Activated CD8-positive, alpha-beta memory T cell treated with anti-CD3 and anti-CD28 coated beads, Interleukin-2, amount 50 U/mL, for 1 hour (primary cell): Measurements from ENCODE around the gene MCC.

Experiments used
- DNase-seq: peaks from one replicate; pipeline ENCODE4 v3.0.0-alpha.2; 2020; ENCODE audit errors: extremely low read depth

The MCC gene

GRCh38 chr5:113179156-113179555 is 309.1 kb downstream of the MCC start:
- no peak for DNase-seq

DNA sequence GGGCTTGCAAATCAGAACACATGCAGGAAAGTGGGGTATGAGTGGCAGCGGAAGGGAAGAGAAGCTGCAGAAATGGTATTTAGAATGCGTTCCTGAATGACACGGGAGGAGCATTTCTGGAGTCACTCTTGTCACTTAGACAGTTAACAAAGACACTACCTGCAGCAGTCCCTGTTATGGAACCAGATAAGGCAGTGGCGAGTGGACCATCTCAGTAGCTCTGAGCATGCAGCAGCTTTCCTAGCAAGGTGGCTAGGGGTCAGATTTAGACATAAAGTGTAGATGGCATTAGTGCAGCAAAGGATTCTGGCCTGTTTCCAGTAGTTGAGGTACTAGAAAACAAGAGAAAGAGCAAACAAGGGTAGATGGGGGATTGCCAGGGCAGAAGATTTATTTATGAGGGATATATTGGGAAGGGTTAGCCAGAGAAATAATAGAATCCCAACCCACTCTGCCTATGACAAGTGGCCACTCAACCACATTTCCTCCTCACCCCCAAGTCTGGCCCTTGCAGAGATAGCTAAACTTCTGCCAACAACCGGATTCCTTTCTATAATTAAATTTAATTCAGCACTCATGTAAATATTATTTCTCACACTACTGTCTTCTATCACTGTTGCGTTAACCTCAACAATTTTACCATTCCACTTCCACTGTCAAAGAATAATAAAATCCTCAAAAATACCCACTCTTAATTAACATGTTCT is 310.0 kb downstream of the MCC start:
- no peak for DNase-seq

DNA sequence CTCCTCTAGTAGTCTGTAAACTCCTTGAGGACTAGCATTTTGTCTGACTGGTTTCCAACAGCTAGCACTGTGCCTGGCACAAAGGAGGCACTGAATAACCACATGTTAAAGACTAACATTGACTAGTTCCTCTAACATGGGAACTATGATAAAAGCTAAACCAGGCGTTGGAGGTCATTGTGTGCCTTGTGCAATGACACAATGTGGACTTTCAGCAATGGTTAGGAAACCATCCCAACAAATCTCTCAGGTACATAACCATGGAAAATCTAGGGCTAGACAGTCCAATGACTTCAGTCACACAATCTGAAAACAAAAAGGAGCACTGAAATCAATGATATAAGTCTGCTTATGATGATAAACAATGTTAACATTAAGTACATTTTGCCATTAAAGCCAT is 311.0 kb downstream of the MCC start:
- no peak for DNase-seq

- no peak for DNase-seq
These were observed 311.5 kb downstream of the MCC start for GRCh38 chr5:113176734-113177133.

DNA sequence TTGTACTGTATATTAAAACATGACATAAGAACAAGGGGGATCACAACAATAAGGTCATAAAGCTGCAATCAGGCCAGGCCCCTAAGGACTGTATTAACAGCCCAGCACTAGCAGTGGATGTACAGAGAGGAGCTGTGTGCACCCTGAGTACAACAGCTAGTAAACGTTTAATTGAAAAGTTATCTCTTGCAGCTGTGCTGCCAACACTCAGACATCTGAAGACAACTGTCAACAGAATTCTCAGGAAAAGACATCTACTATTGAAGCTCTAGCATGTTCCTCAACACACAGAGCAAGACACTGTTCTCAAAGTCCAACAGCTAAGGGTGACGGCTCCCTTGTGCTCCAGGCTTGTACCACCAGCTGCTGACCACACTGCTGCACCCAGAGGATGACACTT is 312.1 kb downstream of the MCC start:
- DNase-seq: no peak

DNA sequence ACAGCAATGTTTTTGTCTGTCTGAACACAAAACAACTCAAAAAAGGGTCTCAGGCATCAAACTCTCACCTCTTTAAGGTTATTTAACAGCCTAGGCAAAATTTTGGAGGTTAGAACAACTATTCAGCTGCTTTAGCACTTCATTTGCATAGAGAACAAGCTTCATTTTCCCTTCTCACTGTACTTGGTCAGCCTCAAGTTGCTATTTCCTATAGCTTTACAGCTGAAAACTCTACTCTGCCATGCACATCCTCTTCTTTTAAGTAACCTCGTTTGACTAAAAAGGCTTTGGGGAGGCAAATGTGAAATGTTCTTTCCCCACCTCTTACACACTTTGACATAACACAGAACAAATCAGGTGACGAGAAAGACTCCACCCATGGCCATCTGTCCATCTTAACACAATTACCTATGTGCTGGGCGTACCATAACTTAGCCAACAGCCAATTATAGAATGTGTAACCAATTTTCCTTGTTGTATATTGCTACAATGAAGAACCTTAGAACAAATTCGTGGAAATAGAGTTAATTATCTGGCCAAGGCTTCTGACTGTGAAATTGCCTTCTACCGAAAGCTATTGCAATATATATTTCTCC is 315.9 kb downstream of the MCC start:
- no peak for DNase-seq

DNA sequence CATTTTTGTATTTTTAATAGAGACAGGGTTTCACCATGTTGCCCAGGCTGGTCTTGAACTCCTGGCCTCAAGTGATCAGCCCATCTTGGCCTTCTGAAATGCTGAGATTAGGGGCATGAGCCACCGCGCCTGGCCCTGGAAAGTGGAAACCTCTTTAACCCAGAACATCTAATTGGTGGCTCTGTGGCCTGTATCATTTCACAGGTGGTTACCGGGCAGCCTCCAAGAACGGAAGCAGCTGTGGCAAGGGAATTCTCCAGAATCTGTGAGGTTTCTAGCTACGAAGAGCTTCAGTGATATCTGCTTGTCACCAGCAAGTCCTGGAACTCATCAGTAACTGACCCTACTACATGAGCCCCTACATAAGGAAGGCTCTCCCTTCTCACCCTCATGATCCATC is 316.7 kb downstream of the MCC start:
- DNase-seq: no peak

GRCh38 chr5:113170707-113171106 is 317.5 kb downstream of the MCC start:
- no peak for DNase-seq

DNA sequence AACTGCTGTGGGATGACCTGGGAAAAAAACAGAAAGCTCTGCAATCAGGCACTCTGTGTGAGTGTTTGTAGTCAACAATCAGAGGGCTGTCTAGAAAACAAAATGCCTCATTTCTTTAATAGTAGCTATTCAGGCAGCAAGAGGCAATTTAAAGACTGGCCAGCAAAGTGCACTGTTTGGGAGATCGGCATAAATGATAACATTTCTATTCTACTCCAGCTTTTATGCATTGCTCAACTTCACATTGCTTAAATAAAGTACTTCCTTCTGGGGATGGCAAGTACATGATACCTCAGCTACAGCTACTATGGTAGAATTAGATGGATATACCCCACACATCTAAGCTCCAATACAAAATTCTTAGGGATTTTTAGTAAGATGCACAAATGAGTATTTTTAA is 318.5 kb downstream of the MCC start:
- no peak for DNase-seq

GRCh38 chr5:113167985-113168384 is 320.3 kb downstream of the MCC start:
- no peak for DNase-seq

- DNase-seq: no peak
These were observed 321.3 kb downstream of the MCC start for GRCh38 chr5:113166852-113167366.

GRCh38 chr5:113166261-113166660 is 322.0 kb downstream of the MCC start:
- DNase-seq: no peak

DNA sequence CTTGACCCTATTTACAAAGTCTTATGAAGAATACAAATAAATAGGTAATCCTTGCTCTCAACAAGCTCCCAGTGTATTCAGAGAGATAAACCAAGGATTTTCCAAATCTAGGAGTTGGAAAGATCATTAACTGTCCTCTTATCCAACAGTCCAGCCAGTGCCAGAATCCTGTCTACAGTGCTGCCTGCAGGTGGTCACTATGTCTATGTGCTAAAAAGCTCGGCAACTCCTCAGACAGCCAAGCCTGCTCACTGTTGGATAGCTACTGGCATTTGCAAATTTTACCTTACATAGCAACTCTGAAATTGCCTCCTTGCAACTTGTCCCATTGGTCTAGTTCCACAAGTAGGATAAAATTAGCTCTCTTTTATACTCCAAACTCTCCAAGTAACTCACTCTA is 324.2 kb downstream of the MCC start:
- DNase-seq: no peak

- no peak for DNase-seq
These were observed 324.9 kb downstream of the MCC start for GRCh38 chr5:113163328-113163727.

DNA sequence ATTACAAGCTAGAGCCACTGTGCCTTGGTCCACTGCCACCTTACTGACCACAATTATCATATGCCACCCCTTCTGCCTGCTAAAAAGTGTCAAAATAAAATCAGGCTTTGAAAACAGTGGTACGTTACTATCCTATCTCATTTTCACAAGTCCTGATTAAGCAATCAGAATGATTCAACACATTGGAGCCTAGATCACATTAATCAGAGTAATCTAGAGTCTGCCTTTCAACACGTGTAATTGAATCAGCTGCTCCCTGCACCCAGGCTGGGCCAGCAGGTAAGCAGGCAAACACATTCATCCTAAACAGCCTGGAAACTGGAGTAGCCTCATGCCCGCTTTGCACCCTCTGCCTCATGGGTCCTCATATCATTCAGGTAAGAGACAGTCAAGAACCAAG is 325.5 kb downstream of the MCC start:
- no peak for DNase-seq

- no peak for DNase-seq
These were observed 326.0 kb downstream of the MCC start for GRCh38 chr5:113162208-113162607.

DNA sequence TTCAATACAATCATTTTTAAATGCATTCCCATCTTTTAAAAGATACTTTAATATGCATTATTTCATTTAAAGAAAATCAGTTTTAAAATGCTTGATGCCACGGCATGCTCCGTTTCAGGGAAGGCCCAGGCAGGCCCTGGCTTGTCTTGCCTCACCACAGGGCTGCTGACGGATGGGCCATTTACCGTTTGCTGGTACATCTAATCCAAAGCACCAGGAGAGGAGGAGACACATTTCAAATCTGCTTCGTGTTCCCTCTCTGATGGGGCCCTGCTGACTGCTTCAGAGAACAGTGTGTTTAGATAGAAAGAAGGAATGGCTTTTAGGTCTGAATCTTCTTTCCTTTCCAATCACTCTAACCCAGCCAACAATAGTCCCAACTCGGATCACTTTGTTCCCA is 326.4 kb downstream of the MCC start:
- no peak for DNase-seq

- DNase-seq: no peak
These were observed 330.4 kb downstream of the MCC start for GRCh38 chr5:113157886-113158285.

DNA sequence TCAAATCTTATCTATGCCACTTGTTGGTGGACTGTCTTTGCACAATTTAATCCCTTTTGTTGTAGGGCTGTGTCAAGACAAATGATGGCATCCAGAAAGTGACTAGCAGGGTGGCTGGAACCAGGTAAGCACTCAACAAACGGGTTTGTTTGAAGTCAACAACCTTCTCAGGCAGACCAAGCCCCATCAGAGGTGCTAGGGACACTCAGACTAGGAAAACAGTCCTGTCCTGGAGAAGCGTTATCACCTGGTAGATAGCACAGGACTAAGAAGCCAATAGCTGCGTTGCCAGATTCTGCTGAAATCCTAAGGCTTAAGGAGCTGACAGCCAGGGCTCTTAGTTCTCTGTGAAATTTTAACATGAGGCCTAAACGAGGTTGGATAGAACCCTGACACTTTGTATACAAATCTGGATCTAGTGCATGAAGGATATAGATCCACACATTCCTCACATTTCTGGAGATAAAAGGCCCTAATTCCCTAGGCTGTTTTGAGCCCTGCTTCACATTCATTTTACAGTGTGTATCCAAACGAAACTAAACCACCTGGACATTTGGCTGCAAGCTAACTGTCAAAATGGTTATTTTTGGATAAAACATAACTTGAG is 331.9 kb downstream of the MCC start:
- no peak for DNase-seq

GRCh38 chr5:113153512-113154097 is 334.6 kb downstream of the MCC start:
- DNase-seq: no peak

- no peak for DNase-seq
These were observed 335.9 kb downstream of the MCC start for GRCh38 chr5:113152380-113152740.

DNA sequence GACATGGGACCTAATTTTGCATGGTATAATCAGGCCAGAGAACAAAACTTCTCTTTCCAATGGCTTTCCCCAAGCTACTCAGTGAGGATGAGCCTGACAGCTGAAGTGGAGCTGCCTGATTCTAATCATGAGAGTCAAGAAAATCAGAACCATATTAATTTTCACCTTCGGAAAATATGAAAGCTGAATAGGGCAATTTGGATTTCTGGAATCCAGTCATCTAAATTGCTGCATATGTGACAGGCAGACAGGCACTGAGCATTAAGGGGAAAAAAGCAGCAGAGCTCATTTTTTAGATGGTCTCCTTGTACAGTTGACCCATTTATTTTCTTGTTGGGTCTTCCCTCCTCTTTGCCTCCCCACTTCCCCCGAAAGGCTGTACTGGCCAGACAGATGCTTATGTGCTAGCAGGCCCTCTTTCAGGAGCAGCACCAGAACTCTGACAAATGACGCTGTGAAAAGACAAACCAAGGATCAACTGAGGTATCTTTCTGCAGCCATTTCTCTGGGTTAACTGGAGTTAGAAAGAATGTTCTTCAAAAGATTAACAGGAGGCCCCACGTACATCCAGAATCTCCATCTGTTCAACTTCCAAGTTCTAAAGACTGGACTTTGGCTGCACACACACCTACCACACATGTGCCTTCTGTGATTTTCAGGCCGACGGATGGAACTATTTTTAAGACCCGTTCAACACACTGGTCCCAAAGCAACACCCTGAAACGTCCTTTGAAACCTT is 336.4 kb downstream of the MCC start:
- DNase-seq: no peak
